GM18519 (cell line): ENCODE results near the gene ST3GAL2.
"Not testable (repeated sequence)": the region's sequence is repeated elsewhere in the genome, so short reads cannot be mapped to it uniquely, and the experiment has no call there.

ENCODE experiments used
- ATAC-seq: cut with Tn5 transposase; IDR thresholded peaks from one replicate; pipeline ENCODE4 v1.9.1; 2021; ENCODE audit warnings: mild to moderate bottlenecking, moderate library complexity; ENCODE audit not compliant: unreplicated experiment, low FRiP score

Gene ST3GAL2

DNA sequence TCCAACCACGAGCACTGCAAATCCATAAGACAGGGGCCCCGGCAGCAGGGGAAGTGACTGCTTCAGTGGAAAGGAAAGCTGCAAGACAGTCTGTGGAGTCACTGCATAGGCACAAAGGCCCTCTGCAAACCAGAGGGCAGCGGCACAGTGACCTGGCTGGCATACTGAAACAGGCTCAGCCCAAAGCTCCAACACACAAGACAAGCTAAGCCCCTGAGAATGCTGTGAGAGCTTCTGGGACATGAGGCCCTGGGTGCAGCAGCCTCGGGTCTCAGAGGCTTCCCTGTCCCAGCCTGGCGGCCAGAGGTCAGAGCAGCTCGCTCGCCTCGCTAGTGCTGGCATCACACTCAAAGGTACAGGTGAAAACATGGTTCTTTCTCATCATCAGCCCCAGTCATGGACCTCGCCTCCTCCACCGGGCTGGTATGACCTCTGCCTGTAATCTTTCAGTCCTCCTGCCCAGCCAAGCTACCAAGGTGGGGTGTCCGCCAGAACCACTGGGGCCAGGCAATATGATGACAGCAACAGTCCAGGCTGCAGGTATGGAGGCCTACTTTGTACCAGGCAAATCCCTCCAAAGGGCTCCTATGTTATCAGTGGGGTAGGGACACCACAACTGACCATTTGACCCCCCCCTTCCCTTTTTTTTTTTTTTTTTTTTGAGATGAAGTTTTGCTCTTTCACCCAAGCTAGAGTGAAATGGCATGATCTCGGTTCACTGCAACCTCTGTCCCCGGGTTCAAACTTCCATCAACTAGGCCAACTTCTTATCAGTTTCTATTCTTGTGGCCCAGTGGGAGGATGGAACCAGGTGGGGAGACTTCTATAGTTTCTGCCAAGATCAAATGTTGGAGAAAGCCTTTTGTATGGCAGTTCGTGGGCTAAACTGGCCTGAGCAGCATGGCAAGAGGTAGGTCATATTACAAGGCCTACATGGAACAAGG, 19.2 kb downstream of the ST3GAL2 start:
- no peak for ATAC-seq

DNA sequence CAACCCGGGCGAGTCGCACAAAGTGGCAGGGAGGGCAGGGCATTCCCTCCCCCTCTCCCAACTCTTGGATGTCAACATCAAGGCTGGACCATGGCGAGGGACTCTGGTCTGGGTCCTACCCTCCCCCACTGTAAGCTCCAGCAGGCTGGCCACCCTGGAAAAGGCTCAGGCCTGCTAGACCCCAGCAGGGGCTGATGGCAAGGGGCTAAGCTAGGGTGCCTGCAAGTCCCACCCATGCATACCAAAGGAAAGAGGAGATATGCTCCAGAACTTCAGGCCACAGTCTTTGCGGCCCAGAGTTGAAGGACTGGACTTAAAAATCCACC, 19.9 kb downstream of the ST3GAL2 start:
- ATAC-seq, result no peak

DNA sequence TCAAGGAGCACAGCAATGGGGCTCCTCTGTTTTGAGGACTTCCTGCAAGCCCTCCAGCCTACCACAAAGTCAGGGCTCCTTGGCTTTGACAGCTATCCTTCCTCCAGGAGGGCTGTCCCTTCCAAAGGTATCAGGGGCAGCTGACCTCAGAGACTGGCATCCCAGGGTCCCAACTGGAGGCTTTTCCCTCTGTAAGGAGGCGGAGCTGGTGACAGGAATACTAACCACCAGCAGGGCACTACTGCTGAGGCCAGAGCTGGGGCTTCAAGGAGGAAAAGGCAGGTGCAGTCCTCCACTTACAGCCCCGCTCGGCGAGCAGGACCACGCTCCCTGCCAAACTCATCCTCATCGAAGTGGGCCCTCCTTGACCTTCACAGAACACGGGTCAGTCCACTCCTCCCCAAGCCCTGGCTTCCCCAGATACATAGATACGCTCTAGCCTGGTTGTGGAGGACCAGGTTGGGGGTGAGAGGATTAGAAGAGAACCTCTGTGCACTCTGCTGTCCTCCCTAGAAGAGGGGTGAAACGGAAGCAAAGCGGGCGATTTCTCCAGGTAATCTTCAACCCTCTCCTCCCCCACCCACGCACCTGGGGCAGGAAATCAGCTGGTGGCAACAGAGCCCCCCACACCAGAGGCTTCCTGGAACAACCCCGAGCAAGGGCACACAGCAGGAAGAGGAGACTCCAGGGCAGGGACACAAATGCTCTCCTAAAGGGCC, 20.5 kb downstream of the ST3GAL2 start:
- ATAC-seq, result no peak

DNA sequence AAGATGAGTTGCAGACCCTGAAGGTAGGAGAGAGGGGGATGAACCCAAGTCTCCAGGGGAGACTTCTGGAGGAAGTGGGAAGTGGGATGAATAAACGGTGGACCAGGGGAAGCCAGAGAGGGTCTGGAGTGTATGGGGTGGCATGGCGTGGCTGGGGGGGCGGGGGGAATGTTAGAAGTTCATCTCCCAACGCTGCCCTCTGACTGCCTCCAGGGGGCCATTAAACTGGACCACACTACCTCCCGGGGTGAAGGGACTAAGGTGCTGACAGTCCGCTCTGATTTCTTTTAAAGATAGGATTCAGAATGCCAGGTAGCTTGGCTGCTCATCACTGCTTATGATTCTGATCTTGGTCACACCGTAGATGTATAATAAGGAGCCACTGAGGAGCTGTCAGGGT, 21.2 kb downstream of the ST3GAL2 start:
- ATAC-seq, result no peak

DNA sequence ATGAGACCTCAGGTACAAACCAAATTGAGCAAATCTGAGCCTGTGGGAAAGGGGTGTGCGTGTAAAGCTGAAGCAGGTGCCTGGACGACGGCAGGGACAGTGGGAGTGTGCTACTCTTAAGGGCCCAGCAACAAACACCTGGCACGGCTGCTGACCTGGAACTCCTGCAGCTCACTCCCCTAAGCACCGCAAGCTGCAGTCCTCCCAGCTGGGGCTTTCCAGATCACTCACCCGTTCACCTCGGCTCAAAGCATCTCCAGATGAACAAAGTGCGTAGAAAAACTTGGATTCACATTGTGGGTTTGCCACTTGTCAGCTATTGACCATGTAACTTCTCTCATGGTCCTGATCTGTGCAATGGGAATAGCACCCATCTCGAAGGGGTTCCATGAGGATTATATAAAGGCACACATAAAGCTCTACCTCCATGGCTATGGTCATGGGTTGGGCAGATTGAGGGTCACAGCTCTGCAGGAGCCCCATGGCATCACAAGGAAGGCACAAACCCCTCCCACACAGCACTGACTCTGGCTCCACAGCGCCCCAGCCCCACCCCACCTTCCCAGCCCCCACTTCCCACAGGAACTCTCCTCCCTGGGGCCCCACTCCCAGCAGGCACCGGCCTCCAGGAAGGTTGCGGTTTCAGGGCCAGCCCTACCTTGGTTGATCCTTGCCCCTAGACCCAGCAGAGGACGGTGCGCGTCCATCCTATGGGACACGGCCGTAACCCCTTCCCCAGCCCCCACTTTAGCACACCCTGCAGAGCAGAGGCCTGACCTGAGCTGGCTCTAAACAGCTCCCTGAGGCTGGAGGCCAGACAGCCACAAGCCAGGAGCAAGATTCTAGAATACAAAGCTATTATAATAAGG, 21.9 kb downstream of the ST3GAL2 start:
- ATAC-seq, result no peak

DNA sequence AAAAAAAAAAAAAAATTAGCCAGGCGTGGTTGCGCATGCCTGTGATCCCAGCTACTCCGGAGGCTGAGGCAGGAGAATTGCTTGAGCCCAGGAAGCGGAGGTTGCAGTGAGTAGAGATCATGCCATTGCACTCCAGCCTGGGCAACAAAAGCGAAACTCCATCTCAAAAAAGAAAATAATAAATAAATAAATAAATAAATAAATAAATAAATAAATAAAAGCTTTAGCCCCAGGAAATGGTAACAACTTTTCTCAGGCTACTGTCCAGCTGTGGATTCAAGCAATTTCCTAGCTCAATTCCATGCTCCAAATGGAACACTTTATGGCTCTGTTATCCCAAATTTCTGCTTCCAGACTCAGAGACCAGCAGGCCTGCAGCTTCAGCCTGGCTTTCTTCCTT, 25.3 kb downstream of the ST3GAL2 start:
- not testable (repeated sequence) for ATAC-seq

DNA sequence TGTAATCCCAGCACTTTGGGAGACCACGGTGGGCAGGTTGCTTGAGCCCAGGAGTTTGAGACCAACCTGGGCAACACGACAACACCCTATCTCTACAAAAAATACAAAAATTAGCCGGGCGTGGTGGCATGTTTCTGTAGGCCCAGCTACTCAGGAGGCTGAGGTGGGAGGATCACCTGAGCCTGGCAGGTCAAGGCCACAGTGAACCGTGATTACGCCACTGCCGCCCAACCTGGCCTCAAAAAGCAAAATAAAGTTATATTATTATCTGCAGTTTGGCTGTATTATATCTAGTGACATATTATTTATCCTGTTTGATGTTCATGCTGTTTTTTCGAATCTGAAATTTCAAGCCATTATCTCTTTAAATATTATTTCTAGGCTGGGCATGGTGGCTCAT, 26.5 kb downstream of the ST3GAL2 start:
- no peak for ATAC-seq

DNA sequence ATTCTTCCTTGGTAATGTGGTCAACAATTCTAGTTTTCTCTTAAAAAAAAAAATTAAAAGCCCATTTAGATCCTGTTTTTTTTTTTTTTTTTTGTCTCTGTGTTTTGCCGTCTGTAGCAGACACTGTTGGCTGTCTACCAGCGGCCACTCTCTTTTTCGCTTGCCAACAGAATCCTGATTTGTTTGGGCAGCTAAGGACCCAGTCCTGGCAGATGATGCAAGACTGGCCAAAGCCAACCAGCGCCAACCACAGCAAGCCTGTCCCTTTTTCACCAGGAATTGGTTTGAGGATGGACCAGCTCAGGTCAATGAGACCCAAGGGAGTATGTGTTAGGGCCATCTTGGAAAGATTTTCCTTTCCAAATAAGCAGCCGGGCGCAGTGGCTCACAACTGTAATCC, 28.2 kb downstream of the ST3GAL2 start:
- no peak for ATAC-seq

DNA sequence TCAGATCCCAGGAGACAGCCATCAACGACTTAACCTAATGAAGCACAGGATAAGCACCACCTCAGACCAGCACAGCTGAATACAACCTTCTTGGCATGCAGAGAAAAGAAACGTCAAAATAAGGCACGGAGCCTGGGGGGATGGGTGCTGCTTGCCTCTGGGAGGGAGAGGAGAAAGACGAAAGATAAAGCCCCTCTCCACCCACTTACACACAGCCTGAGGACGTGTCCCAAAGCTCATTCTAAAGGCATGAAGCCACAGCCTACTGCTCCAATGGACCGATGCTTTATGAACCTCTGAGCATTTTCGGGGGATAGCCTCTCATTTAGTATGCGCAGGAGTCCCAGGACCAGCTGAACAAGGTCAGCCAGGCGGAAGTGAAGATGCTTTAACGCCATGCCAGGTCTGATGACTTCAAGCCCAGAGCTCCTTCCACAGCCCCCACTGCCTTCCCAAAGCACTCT, 31.1 kb downstream of the ST3GAL2 start:
- ATAC-seq, result no peak

DNA sequence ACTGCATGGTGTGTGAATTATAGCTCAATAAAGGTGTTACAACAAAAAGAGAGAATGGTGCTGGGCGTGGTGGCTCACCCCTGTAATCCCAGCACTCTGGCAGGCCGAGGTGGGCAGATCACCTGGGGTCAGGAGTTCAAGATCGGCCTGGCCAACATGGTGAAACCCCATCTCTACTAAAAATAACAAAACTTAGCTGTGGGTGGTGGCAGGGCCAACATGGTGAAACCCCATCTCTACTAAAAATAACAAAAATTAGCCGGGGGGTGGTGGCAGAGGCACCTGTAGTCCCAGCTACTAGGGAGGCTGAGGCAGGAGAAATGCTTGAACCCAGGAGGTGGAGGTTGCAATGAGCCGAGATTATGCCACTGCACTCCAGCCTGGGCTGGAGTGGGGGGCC, 32.8 kb downstream of the ST3GAL2 start:
- ATAC-seq, result not testable (repeated sequence)

DNA sequence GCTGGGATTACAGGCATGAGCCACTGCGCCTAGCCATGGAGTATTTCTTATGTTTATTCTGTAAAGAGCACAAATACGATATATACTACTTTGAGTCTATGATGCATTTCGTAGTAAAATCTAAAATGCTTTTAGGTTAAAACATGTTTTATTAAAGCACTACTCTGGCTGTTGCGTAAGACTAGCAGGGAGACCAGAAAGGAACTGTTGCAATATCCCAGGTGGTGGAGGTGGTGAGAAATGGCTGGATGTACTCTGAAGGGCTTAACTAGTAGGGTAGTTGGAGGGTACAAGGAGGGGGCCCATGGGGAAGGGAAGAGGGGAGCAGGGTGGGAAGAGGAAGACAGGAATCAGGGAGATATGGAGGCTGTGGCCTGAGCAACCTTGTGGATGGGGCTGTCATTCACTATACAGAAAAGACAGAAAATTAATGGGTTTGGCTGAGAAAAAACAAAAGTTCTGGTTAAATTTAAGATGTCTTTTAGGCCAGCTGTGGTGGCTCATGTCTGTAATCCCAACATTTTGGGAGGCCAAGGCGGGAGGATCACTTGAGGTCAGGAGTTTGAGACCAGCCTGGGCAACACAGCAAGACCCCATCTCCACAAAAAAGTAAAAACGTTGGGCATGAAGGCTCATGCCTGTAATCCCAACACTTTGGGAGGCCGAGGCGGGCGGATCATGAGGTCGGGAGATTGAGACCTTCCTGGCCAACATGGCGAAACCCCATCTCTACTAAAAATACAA, 35.8 kb downstream of the ST3GAL2 start:
- no peak for ATAC-seq

DNA sequence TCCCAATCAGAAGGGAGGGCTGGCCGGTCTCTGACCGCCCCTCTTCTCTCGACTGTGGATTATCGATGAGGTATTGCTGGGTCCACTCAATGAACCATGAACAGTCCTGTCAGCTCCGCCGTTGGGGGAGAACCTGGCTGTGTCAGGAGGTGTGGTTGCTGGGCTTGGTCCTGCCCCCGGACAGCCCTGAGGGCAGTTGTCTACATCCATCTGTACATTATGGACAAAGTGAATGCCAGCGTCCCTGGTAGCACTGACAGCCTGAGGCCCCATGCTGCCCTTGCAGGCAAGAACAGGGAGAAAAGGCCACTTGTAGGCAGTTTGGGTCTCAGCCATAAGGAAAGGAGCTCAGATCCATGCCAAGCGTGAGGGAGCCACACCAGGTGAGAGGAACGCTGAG, 38.9 kb downstream of the ST3GAL2 start:
- no peak for ATAC-seq

DNA sequence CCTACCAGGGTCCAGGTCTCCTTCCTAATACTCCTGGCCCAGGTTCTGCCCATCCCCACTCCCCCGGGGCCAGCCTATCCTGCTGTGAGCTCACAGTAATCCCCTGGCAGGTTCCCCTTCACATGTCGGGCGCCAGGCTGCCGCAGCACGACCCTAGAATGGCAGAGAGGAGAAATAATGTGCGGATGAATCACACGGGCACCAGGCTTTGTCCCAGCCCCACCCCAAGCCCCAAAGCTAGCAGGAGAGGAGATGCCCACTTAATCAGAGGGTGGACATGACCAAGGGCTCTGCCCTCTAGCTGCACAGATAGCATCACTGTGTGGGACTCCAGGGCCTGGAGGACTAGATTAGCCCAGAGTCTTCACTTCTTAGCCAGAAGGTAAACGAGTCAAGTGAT, 39.5 kb downstream of the ST3GAL2 start:
- ATAC-seq, result no peak

DNA sequence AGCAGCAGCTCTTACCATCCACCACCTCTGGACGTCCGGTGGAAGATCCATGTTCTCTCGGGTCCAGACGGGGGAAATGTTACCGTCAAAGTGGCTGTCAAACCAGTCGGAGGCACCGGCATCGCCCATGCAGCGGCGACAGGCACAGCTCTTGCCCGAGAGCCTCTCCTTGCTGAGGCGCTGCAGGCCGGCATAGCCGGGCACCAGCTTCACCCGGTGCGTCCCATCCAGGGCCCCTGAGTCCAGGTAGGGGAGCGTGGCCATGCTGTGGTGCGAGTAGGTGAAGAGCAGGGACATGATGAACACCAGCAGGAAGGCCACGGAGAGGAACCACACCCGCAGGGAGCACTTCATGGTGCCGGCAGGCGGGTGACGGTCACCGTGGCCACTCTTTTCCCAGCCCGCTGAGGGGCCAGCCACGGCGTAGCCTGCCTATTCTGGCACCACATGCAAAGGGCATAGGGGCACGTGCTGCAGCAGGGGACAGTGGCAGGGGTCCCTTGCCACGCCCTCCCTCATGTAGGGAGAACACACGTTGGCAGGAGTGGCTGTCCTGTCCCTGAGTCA, 40.6 kb downstream of the ST3GAL2 start:
- ATAC-seq, result no peak

DNA sequence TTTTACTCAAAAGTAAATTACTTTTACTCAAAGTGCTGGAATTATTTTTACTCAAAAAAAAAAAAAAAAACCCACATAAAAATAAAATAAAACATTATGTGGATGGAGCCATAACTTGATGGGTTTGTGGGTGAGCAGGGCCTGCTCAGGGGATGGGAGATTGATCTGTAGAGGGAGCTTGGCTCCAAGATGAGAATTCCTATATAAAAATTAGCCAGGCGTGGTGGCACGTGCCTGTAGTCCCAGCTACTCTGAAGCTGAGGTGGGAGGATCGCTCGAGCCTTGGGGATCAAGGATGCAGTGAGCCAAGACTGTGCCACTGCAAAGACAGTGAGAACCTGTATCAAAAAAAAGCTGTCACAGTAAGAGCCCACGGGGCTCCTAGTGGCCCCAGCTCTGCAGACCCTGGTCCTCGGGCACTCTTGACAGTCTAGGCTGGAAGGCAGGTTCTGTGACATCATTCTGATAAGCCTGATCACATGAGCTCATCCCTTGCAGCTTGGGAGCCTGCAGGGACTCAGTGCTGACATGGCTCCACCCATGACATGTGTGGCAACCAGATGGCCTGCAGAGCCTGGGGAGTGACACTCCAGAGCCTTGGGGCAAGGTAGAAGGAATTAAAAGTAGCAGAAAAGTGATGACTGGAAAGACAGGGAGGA, 42.5 kb downstream of the ST3GAL2 start:
- no peak for ATAC-seq

DNA sequence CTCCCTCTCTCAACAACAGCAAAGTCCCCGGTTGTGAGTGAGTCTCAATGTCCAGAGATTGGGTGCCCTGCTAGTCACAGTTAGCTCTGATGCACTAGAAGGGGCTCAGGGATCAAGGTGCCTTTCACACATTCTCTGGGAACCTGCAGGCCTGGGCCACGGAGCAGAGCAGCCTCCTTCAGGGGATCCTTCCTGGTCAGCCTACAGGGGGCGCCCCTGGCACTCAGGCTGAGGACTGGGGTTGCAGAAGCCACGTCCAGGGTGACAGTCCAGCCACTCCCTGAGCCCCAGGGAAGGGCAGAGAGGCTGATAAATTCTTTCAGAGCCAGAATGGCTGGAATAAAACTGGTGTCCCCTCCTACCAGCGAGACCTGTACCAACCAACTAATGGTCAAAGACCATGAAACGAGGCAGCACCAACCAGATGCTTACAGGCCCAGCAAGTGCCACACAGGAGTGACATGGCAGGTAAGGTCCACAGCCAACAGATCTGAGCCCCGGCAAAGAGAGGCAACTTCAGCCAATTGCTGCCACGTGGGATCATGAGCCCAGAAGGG, 43.5 kb downstream of the ST3GAL2 start:
- no peak for ATAC-seq

DNA sequence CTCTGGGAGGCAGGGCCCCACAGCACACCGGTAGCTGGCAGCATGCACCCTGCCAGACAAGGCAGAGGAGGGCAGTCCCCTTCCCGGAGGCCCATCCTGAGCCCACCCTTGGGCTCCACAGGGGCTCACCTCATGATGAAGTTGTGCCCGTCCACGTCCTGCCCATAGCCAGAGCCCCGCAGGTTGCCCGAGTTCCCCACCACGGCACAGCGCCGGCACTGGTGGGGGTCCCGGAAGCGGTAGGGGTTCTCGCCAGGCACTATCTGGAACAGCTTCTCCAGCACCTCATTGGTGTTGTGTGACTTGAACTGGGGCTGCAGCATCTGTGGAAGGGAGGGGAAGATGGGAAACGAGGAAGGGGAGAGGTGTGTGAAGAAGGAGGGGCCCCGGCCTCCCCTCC, 44.0 kb downstream of the ST3GAL2 start:
- ATAC-seq, result no peak

DNA sequence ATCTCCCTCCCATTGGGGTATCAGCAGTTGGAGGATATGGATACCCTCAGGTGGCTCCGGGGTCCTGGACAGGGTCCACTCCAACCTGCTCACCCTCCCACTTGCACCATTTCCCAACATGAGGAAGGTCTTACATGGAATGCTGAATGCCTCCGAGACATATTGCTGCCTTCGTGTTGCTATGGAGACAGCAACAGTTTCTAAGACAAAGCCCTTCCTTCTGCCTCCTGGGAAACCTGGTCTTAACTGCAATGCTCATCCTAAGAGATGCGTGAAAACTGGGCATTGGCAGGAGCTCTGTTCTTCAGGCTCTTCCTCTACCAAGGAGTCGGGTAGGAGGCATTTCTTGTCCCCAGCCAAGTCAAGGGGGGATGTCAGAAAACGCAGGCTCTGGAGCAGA, 45.2 kb downstream of the ST3GAL2 start:
- ATAC-seq, result no peak

DNA sequence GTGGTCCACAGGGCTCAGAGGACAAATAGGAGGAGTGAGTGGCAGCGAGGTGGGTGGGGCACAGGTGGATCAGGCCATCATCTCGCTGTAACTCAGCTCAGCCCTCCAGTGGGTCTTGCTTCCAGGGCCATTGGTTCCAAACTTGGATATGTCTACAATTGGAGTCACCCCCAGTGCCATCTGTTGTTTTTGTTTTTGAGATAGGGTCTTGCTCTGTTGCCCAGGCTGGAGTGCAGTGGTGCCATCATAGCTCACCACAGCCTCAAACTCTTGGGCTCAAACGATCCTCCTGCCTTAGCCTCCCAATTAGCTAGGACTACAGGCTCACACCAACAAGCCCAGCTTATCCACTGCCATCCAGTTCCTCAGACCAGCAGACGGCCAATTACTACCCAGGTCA, 46.3 kb downstream of the ST3GAL2 start:
- no peak for ATAC-seq
